A673 (cell line): ENCODE measurements around the gene RGS14.

ENCODE experiments used
- CTCF ChIP-seq: fragments of 300-800, 200-600 bp; sonication (generic); conservative IDR thresholded peaks from 2 replicates; pipeline ENCODE4 v1.5.1; 2017; ENCODE audit warnings: low read depth, mild to moderate bottlenecking, antibody characterized with exemption, low read length, moderate library complexity, mixed read lengths
- EZH2 ChIP-seq: fragments of 200-600 bp; sonication (generic); IDR thresholded peaks from 2 replicates; pipeline ENCODE4 v1.6.1; 2017; ENCODE audit warnings: borderline replicate concordance, low read depth, mild to moderate bottlenecking, mixed read lengths, antibody characterized with exemption, low read length; ENCODE audit not compliant: poor library complexity, severe bottlenecking

GRCh38 chr5:177336603-177337494, 20.9 kb upstream of the RGS14 start:
- TF ChIP-seq CTCF: no peak
- no peak for TF ChIP-seq EZH2
